IMR-90 (cell line): ENCODE results near the gene HLA-DOA.

ENCODE experiments used
- RCOR1 ChIP-seq: IDR thresholded peaks from 2 replicates; pipeline ENCODE4 v1.6.1; 2012; ENCODE audit warnings: mild to moderate bottlenecking, low read length, improper control_type of control experiment; ENCODE audit not compliant: insufficient replicate concordance
- TF ChIP-seq, protein P1 (sequence below): conservative IDR thresholded peaks from 2 replicates; pipeline ENCODE4 v1.5.1; 2012; ENCODE audit warnings: mild to moderate bottlenecking, low read depth, low read length, improper control_type of control experiment

DNA sequence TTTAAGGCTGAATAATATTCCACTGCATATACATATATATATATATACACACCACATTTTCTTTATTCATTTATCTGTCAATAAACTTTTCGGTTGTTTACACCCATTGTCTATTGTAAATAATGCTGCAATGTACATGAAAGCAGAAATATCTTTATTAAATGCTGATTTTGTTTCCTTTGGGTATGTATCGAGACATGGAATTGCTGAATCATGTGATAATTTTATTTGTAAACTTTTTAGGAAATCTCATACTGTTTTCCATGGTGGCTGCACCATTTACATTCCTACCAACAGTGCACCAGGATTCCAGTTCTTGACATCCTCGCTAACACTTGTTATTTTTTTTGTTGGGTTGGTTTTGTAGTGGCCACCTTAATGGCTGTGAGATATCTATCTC is 14.1 kb upstream of the HLA-DOA start:
- TF ChIP-seq RCOR1, result no peak
- TF ChIP-seq, protein P1, sequence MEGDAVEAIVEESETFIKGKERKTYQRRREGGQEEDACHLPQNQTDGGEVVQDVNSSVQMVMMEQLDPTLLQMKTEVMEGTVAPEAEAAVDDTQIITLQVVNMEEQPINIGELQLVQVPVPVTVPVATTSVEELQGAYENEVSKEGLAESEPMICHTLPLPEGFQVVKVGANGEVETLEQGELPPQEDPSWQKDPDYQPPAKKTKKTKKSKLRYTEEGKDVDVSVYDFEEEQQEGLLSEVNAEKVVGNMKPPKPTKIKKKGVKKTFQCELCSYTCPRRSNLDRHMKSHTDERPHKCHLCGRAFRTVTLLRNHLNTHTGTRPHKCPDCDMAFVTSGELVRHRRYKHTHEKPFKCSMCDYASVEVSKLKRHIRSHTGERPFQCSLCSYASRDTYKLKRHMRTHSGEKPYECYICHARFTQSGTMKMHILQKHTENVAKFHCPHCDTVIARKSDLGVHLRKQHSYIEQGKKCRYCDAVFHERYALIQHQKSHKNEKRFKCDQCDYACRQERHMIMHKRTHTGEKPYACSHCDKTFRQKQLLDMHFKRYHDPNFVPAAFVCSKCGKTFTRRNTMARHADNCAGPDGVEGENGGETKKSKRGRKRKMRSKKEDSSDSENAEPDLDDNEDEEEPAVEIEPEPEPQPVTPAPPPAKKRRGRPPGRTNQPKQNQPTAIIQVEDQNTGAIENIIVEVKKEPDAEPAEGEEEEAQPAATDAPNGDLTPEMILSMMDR, result no peak
